Fibroblast of the aortic adventitia (primary cell): ENCODE data around the gene ZPLD1. TPM values are rescaled to one million over a fixed set of nuclear protein-coding genes. Genes with fewer than 3 reads are reported as not detected.

ENCODE experiments used
- DNase-seq: peaks from one replicate; pipeline ENCODE4 v3.0.0-alpha.2; 2010; ENCODE audit warnings: low read depth
- H3K4me3 ChIP-seq: 2 replicates; pipeline ENCODE4 v1.5.1; 2011; ENCODE audit warnings: low read depth, mild to moderate bottlenecking, control low read depth, low read length, moderate library complexity
- total RNA-seq: library from RNA; depleted of rRNA; stranded (reverse); fragments of >200 nt; gene quantifications from 2 replicates; pipeline ENCODE4 v1.2.3, GENCODE V29; 2012; ENCODE audit warnings: low replicate concordance
- TF ChIP-seq, protein P1 (sequence below): IDR thresholded peaks from 2 replicates; pipeline ENCODE4 v1.5.1; 2011; ENCODE audit warnings: mild to moderate bottlenecking, low read length, control low read depth, inconsistent platforms; ENCODE audit not compliant: insufficient read depth

The ZPLD1 gene
- total RNA-seq, 1 donor, result 0.45 TPM

GRCh38 chr3:102457644-102458043, 22.8 kb downstream of the ZPLD1 start:
- TF ChIP-seq, protein P1, sequence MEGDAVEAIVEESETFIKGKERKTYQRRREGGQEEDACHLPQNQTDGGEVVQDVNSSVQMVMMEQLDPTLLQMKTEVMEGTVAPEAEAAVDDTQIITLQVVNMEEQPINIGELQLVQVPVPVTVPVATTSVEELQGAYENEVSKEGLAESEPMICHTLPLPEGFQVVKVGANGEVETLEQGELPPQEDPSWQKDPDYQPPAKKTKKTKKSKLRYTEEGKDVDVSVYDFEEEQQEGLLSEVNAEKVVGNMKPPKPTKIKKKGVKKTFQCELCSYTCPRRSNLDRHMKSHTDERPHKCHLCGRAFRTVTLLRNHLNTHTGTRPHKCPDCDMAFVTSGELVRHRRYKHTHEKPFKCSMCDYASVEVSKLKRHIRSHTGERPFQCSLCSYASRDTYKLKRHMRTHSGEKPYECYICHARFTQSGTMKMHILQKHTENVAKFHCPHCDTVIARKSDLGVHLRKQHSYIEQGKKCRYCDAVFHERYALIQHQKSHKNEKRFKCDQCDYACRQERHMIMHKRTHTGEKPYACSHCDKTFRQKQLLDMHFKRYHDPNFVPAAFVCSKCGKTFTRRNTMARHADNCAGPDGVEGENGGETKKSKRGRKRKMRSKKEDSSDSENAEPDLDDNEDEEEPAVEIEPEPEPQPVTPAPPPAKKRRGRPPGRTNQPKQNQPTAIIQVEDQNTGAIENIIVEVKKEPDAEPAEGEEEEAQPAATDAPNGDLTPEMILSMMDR, result no peak
- no peak for DNase-seq
- no peak overlapping the region for H3K4me3 ChIP-seq

GRCh38 chr3:102460579-102460978, 25.8 kb downstream of the ZPLD1 start:
- no peak overlapping the region for H3K4me3 ChIP-seq
- DNase-seq, result no peak
- TF ChIP-seq, protein P1, result no peak

DNA sequence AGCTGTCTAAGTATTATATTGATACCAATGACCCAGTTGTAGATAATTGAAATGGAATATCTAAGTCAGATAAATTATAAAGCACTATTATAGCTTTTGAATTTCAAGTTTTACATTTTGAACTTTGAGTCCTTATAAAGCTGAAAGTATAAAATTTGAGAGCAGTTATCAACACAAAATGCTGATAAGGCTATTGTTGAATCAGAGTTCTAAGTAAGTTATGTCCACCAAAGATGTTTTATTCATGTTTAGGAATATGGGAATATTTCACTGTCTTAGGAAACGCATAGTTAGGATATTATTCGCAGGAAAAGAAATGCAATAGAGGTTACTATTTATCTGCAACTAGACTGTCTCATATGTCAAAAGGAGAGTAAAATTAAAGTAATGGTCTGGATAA, 29.4 kb downstream of the ZPLD1 start:
- no peak overlapping the region for H3K4me3 ChIP-seq
- no peak for DNase-seq
- TF ChIP-seq, protein P1, result no peak

DNA sequence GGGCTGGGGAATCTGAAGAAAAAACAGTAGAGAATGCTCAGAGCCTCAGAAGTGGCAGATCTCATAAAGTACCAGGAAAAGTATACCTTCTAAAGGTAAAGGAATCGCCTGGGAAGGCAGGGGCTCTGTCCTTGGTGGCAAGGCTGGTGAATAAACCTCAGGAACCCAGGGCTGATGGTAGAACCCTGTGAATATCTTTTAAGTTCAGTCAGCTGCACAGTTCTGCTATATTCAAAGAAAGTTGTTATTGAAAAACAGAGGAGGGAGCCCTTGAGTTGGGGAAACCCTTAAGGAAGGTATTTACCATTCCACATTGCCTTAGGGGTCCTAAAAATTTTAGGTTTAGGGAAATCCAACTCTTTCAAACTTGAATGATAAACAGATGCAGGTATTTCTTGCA, 31.2 kb downstream of the ZPLD1 start:
- no peak overlapping the region for H3K4me3 ChIP-seq
- no peak for DNase-seq
- TF ChIP-seq, protein P1, result no peak

DNA sequence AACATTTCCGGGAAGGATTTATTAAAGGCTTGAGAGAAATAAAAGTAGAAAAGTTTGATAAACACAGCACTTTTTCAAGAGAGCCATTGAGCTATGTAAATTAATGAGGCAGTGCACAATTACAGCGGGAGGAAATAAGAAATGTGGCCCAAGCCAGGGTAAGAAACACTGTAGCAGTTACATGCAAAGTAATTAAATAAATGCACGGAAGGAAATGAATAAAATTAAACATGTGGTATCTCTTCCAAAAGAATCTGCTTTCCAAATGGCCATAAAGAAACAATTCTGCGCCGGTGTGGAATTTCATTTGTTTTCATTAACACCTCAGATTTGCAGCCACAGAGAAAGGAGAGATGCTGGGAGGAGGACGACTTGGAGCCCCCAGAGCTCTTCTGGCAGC, 35.3 kb downstream of the ZPLD1 start:
- TF ChIP-seq, protein P1, result no peak
- DNase-seq, result no peak
- H3K4me3 ChIP-seq, result no peak overlapping the region

- TF ChIP-seq, protein P1, result no peak
- DNase-seq, result no peak
- no peak overlapping the region for H3K4me3 ChIP-seq
These were observed 36.2 kb downstream of the ZPLD1 start for GRCh38 chr3:102471001-102471400.

GRCh38 chr3:102471491-102471890, 36.7 kb downstream of the ZPLD1 start:
- TF ChIP-seq, protein P1, result no peak
- no peak overlapping the region for H3K4me3 ChIP-seq
- DNase-seq, result no peak
